ENCODE results near the gene ZBED6. TPM values are rescaled to one million over a fixed set of nuclear protein-coding genes. Genes with fewer than 3 reads are reported as not detected.

ZBED6 gene
- total RNA-seq, 1 experiment from 2014 or later: 13.4 TPM

GRCh38 chr1:203807196-203807595 lies 11.8 kb downstream of the ZBED6 start (continued):
- TF ChIP-seq ATF1 (CRISPR knock-in tag; IDR thresholded peaks at IDR 0.05) (no peak), JAZF1 (CRISPR knock-in tag; IDR thresholded peaks at IDR 0.05) (no peak), NR1H2 (CRISPR knock-in tag; IDR thresholded peaks at IDR 0.05) (no peak), E2F4 (CRISPR knock-in tag; IDR thresholded peaks at IDR 0.05; ENCODE audit: borderline replicate concordance, low read depth) (no peak), MXD4 (CRISPR knock-in tag; IDR thresholded peaks at IDR 0.05; ENCODE audit: borderline replicate concordance) (no peak), ZNF263 (CRISPR knock-in tag; IDR thresholded peaks at IDR 0.05; ENCODE audit: low read depth) (no peak), CBFB (CRISPR knock-in tag; IDR thresholded peaks at IDR 0.05; ENCODE audit: low read depth) (no peak), NFATC4 (CRISPR knock-in tag; IDR thresholded peaks at IDR 0.05) (no peak)
- TF ChIP-seq, protein P1, sequence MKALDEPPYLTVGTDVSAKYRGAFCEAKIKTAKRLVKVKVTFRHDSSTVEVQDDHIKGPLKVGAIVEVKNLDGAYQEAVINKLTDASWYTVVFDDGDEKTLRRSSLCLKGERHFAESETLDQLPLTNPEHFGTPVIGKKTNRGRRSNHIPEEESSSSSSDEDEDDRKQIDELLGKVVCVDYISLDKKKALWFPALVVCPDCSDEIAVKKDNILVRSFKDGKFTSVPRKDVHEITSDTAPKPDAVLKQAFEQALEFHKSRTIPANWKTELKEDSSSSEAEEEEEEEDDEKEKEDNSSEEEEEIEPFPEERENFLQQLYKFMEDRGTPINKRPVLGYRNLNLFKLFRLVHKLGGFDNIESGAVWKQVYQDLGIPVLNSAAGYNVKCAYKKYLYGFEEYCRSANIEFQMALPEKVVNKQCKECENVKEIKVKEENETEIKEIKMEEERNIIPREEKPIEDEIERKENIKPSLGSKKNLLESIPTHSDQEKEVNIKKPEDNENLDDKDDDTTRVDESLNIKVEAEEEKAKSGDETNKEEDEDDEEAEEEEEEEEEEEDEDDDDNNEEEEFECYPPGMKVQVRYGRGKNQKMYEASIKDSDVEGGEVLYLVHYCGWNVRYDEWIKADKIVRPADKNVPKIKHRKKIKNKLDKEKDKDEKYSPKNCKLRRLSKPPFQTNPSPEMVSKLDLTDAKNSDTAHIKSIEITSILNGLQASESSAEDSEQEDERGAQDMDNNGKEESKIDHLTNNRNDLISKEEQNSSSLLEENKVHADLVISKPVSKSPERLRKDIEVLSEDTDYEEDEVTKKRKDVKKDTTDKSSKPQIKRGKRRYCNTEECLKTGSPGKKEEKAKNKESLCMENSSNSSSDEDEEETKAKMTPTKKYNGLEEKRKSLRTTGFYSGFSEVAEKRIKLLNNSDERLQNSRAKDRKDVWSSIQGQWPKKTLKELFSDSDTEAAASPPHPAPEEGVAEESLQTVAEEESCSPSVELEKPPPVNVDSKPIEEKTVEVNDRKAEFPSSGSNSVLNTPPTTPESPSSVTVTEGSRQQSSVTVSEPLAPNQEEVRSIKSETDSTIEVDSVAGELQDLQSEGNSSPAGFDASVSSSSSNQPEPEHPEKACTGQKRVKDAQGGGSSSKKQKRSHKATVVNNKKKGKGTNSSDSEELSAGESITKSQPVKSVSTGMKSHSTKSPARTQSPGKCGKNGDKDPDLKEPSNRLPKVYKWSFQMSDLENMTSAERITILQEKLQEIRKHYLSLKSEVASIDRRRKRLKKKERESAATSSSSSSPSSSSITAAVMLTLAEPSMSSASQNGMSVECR (CRISPR knock-in tag; IDR thresholded peaks at IDR 0.05; ENCODE audit: borderline replicate concordance): no peak

DNA sequence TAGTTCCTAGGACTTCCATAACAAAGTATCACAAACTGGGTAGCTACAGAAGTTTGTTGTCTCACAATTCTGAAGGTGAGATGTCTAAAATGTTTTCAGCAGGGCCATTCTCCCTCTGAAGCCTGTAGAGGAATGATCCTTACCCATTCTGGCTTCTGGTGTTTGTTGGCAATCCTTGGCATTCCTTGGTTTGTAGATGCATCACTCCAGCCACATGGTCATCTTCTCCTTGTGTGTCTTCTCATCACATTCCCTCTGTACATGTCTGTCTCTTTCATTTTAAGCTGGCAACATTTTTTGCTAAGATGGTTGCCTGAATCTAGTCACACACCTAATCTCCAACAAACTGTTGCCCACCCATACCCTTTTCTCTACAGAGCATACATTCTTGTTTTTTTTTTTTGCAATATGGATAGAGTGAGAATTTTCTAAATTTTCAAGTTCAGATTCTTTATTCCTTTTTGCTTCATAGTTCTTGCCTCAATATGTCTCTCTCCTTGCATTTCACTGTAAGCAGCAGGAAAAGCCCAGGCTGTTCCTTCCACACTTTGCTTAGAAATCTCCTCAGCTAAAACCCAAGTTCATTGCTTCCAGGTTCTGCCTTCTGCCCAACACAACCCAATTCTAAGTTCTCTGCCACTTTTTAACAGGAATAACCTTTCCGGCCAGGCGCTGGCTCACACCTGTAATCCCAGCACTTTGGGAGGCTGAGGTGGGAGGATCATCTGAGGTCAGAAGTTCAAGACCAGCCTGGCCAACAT lies 18.3 kb downstream of the ZBED6 start:
- ChIA-PET CTCF (no interaction called here), POLR2A (no interaction called here)
- Mint-ChIP-seq H3K36me3 (peaks cover 53% of the 10 kb centered on the region), H3K27ac (no peak overlapping the region), H3K9me3 (no peaks in the 10 kb centered on the region), H3K4me1 (no peaks in the 10 kb centered on the region), H3K4me3 (no peak overlapping the region), H3K27me3 (ENCODE audit: low read depth) (no peaks in the 10 kb centered on the region; the same call in 1 of the 2 replicates)
- TF ChIP-seq USF1 (CRISPR knock-in tag; IDR thresholded peaks at IDR 0.05) (no peak), ZNF263 (CRISPR knock-in tag; IDR thresholded peaks at IDR 0.05; ENCODE audit: low read depth) (no peak), ZNF532 (CRISPR knock-in tag; IDR thresholded peaks at IDR 0.05; ENCODE audit: borderline replicate concordance) (no peak), SMAD4 (CRISPR knock-in tag; IDR thresholded peaks at IDR 0.05) (no peak), FOXP1 (CRISPR knock-in tag; IDR thresholded peaks at IDR 0.05; ENCODE audit: borderline replicate concordance) (no peak), NFATC4 (CRISPR knock-in tag; IDR thresholded peaks at IDR 0.05) (no peak), ELF4 (CRISPR knock-in tag; IDR thresholded peaks at IDR 0.05; ENCODE audit: low read depth) (no peak), IRF2 (CRISPR knock-in tag; IDR thresholded peaks at IDR 0.05; ENCODE audit: borderline replicate concordance, low read depth) (no peak), GTF2I (CRISPR knock-in tag; conservative IDR thresholded peaks at IDR 0.05) (no peak)
- TF ChIP-seq, protein P2, sequence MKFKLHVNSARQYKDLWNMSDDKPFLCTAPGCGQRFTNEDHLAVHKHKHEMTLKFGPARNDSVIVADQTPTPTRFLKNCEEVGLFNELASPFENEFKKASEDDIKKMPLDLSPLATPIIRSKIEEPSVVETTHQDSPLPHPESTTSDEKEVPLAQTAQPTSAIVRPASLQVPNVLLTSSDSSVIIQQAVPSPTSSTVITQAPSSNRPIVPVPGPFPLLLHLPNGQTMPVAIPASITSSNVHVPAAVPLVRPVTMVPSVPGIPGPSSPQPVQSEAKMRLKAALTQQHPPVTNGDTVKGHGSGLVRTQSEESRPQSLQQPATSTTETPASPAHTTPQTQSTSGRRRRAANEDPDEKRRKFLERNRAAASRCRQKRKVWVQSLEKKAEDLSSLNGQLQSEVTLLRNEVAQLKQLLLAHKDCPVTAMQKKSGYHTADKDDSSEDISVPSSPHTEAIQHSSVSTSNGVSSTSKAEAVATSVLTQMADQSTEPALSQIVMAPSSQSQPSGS (CRISPR knock-in tag; IDR thresholded peaks at IDR 0.05; ENCODE audit: borderline replicate concordance, low read depth): no peak
- TF ChIP-seq, protein P3, sequence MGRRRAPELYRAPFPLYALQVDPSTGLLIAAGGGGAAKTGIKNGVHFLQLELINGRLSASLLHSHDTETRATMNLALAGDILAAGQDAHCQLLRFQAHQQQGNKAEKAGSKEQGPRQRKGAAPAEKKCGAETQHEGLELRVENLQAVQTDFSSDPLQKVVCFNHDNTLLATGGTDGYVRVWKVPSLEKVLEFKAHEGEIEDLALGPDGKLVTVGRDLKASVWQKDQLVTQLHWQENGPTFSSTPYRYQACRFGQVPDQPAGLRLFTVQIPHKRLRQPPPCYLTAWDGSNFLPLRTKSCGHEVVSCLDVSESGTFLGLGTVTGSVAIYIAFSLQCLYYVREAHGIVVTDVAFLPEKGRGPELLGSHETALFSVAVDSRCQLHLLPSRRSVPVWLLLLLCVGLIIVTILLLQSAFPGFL (CRISPR knock-in tag; IDR thresholded peaks at IDR 0.05; ENCODE audit: borderline replicate concordance): no peak
- ATAC-seq (no peak), DNase-seq (ENCODE audit: low spot score) (no peak)

Measured in WTC11 (cell line).